CD4-positive, CD25-positive, alpha-beta regulatory T cell (primary cell): Measurements from ENCODE around the gene FAM83E. TPM values are rescaled to one million over a fixed set of nuclear protein-coding genes. Genes with fewer than 3 reads are reported as not detected.
"Not testable (repeated sequence)": the region's sequence is repeated elsewhere in the genome, so short reads cannot be mapped to it uniquely, and the experiment has no call there.

Experiments
- ATAC-seq, 2 donors: fragments of 150-1000 bp; cut with Tn5 transposase; one replicate each; pipeline ENCODE4 v1.10.0; 2021; ENCODE audit warnings: low read depth in 2 of 2, moderate number of reproducible peaks in 2 of 2, moderate library complexity in 1 of 2
- DNase-seq, 3 donors: peaks; one replicate each; pipeline versions ENCODE4 v3.0.0 to v3.0.0-alpha.2; 2012 to 2022; ENCODE audit warnings: mixed read lengths in 1 of 3
- H3K27ac ChIP-seq: one replicate; pipeline ENCODE4 v1.7.0; 2013; ENCODE audit warnings: mild to moderate bottlenecking, low read length; ENCODE audit not compliant: insufficient read depth, poor library complexity, severe bottlenecking
- H3K27me3 ChIP-seq: one replicate; pipeline ENCODE4 v1.7.0; 2013; ENCODE audit warnings: low read length; ENCODE audit not compliant: control insufficient read depth, insufficient read depth
- H3K36me3 ChIP-seq: one replicate; pipeline ENCODE4 v1.7.0; 2013; ENCODE audit warnings: mild to moderate bottlenecking, low read length, moderate library complexity; ENCODE audit not compliant: control insufficient read depth, insufficient read depth
- H3K4me1 ChIP-seq: 2 replicates; pipeline ENCODE4 v1.7.0; 2013; ENCODE audit warnings: mild to moderate bottlenecking, low read length; ENCODE audit not compliant: insufficient read depth, control insufficient read depth, poor library complexity, severe bottlenecking
- H3K4me3 ChIP-seq: one replicate; pipeline ENCODE4 v1.7.0; 2013; ENCODE audit warnings: low read depth, mild to moderate bottlenecking, low read length, moderate library complexity
- H3K9me3 ChIP-seq, 2 experiments: 1 replicate in 1 of 2; 2 replicates in 1 of 2; pipeline ENCODE4 v1.7.0; 2013; ENCODE audit warnings: low read length in 2 of 2, mild to moderate bottlenecking in 1 of 2, moderate library complexity in 1 of 2; ENCODE audit not compliant: control insufficient read depth in 2 of 2
- H3K27ac Mint-ChIP-seq, 3 donors: one replicate each; pipeline ENCODE4 v1.8.0; 2020 to 2022; ENCODE audit warnings: mild to moderate bottlenecking in 3 of 3, mixed read lengths in 3 of 3, moderate library complexity in 2 of 3
- H3K27me3 Mint-ChIP-seq: one replicate; pipeline ENCODE4 v1.8.0; 2022; ENCODE audit warnings: mild to moderate bottlenecking, mixed read lengths
- H3K36me3 Mint-ChIP-seq: one replicate; pipeline ENCODE4 v1.8.0; 2020; ENCODE audit warnings: mixed read lengths
- H3K4me1 Mint-ChIP-seq, 4 donors: one replicate each; pipeline ENCODE4 v1.8.0; 2020 to 2022; ENCODE audit warnings: mixed read lengths in 4 of 4, mild to moderate bottlenecking in 1 of 4
- H3K4me3 Mint-ChIP-seq, 4 donors: one replicate each; pipeline ENCODE4 v1.8.0; 2020 to 2022; ENCODE audit warnings: mild to moderate bottlenecking in 4 of 4, mixed read lengths in 4 of 4, moderate library complexity in 3 of 4
- H3K9me3 Mint-ChIP-seq, 7 donors: one replicate each; pipeline ENCODE4 v1.8.0; 2020 to 2022; ENCODE audit warnings: mixed read lengths in 7 of 7, mild to moderate bottlenecking in 3 of 7, moderate library complexity in 2 of 7
- polyA plus RNA-seq, 4 donors: library from polyadenylated mRNA; unstranded; fragments of 300-500 nt; fragmentation: Illumina TruSeq; gene quantifications; one replicate each; pipeline ENCODE4 v1.2.3, GENCODE V29; 2021
- total RNA-seq: library from RNA; stranded (reverse); gene quantifications from one replicate; pipeline ENCODE4 v1.2.3, GENCODE V29; 2022

The FAM83E gene
- total and polyA plus RNA-seq, 5 donors from 2014 or later: 0.31 to 0.76 TPM; not detected in 3

DNA sequence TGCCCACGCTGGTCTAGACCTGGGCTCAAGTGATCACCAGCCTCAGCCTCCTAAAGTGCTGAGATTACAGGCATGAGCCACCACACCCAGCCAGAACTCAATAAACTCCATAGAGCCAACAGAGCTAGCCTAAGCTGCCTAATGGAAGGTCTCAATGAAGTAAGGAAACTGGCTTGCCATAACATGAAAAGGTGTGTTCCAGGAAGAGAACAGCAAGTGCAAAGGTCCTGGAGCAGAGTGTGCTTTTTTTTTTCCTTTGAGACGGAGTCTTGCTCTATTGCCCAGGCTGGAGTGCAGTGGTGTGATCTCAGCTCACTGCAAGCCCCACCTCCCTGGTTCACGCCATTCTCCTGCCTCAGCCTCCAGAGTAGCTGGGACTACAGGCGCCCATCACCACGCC, 43.0 kb upstream of the FAM83E start:
- not testable (repeated sequence) for H3K4me3 ChIP-seq, H3K4me3 Mint-ChIP-seq, H3K9me3 Mint-ChIP-seq, H3K36me3 Mint-ChIP-seq, H3K27ac ChIP-seq, H3K27me3 ChIP-seq, H3K27ac Mint-ChIP-seq, H3K27me3 Mint-ChIP-seq, DNase-seq, H3K4me1 ChIP-seq, H3K36me3 ChIP-seq, H3K9me3 ChIP-seq, ATAC-seq
- H3K4me1 Mint-ChIP-seq: peaks cover 5 to 17% (median 8%) of the 10 kb centered on the region in 4 donors

DNA sequence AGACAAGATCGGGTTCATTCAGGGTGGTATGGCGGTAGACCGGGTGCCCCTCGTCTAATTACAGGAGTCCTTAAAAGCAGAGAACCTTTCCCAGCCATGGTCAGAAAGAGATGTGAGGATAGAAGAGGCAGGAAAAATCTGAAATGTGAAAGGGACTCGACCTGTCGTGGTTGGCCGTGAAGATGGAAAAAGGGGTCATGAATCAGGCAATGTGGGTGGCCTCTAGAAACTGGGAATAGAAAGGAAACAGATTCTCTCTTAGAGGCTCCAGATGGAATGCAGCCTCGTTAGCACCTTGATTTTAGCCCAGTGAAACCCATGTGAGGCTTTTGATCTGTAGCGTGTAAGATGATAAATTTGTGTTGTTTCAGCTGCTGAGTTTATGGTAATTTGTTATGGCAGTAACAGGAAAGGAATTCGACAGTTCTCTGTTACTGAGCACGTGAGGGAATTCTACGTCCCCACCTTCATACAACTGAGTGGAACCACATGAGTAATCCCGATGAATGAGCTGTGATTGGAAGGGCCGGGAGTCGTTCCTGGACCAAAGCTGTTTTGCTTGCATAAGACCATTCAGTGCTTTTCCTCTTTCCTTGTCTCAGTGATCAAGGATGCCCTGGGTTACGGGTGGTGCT, 42.1 kb upstream of the FAM83E start:
- no peak overlapping the region for H3K4me3 ChIP-seq
- ATAC-seq: no peak
- Mint-ChIP-seq H3K4me3 (no peak overlapping the region), H3K27ac (no peak overlapping the region), H3K36me3 (no peaks in the 10 kb centered on the region), H3K27me3 (peaks cover 5% of the 10 kb centered on the region), H3K9me3 (no peaks in the 10 kb centered on the region), H3K4me1 (peaks cover 5 to 19% (median 10%) of the 10 kb centered on the region in 4 donors)
- H3K27ac ChIP-seq: no peak overlapping the region
- no peaks in the 10 kb centered on the region for H3K36me3 ChIP-seq
- H3K9me3 ChIP-seq: no peaks in the 10 kb centered on the region
- DNase-seq: no peak
- no peaks in the 10 kb centered on the region for H3K27me3 ChIP-seq
- H3K4me1 ChIP-seq: peaks cover 9% of the 10 kb centered on the region

DNA sequence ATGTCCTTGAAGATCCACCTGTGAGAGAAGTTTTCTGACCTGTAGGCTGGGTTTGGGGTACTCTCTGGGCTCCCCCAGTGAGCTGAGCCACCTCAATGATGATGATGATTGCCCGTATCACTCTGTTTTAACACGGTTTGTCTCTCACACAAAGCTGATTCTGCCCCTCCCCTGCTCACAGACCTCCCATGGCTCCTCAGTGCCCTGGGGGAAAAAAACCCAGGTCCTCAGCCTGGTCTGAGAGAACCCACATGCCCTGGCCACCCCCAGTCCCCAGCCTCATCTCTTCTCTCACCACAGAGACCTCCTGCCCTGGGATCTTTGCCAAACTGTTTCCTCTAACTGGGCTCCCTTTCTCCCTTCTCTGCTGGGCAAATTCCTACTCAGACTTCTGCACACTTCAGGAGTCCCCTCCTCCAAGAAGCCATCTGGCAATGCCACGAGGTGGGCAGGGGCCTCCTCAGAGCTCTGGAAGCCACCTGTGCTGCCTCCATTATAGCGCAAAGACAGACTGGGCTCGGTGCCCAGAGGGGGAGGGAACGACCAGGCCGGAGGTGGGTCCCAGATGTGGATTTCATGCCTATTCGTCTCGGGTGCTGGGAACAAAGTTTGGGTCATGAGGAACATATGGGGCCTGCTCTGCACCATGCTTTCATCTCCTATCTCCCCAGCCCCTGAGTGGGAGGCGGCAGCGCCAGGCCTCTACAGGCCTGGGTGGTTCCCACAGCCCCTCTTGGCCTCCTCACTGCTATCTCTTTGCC, 39.6 kb upstream of the FAM83E start:
- H3K4me1 ChIP-seq: peaks cover 2% of the 10 kb centered on the region
- no peak overlapping the region for H3K27ac ChIP-seq
- DNase-seq (no peak), ATAC-seq (no peak)
- H3K4me1 Mint-ChIP-seq: peaks cover 0 to 21% (median 9%) of the 10 kb centered on the region in 4 donors
- peaks cover 5% of the 10 kb centered on the region for H3K27me3 Mint-ChIP-seq
- H3K4me3 ChIP-seq: no peak overlapping the region
- H3K27me3 ChIP-seq: no peaks in the 10 kb centered on the region
- H3K36me3 Mint-ChIP-seq: no peaks in the 10 kb centered on the region
- peak overlapping the region in 1 of 3 donors; percentile 67 for H3K27ac Mint-ChIP-seq
- no peaks in the 10 kb centered on the region for H3K9me3 ChIP-seq
- H3K36me3 ChIP-seq: no peaks in the 10 kb centered on the region
- H3K4me3 Mint-ChIP-seq: peak overlapping the region in 1 of 4 donors; percentile 56
- H3K9me3 Mint-ChIP-seq: peaks cover 0 to 2% (median 0%) of the 10 kb centered on the region in 7 donors

DNA sequence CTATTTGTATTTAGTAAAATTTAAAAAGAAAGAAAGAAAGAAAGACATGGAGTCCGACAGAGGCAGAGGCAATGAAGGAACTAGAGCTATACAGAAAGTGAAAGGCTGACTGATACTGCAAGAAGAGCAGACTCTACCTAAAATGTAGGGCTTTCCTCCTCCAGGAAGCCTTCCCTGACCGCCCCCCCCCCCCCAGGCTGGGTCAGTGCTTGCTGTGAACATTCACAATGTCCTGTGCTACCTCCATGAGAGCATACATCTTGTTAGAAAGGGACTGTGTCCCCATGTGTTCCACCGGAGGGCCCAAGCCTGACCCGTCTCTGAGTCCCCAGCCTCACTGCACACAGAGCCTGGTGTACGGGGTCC, 36.8 kb upstream of the FAM83E start:
- Mint-ChIP-seq H3K27me3 (no peaks in the 10 kb centered on the region), H3K4me3 (no peak overlapping the region), H3K27ac (peak overlapping the region; percentile 20 to 75 (median 63)), H3K4me1 (peaks cover 12 to 46% (median 27%) of the 10 kb centered on the region in 4 donors), H3K9me3 (peaks cover 0 to 2% (median 0%) of the 10 kb centered on the region in 7 donors), H3K36me3 (no peaks in the 10 kb centered on the region)
- H3K9me3 ChIP-seq: no peaks in the 10 kb centered on the region
- peaks cover 17% of the 10 kb centered on the region for H3K4me1 ChIP-seq
- DNase-seq: no peak
- no peaks in the 10 kb centered on the region for H3K27me3 ChIP-seq
- H3K27ac ChIP-seq: no peak overlapping the region
- no peak for ATAC-seq
- H3K4me3 ChIP-seq: no peak overlapping the region
- no peaks in the 10 kb centered on the region for H3K36me3 ChIP-seq

DNA sequence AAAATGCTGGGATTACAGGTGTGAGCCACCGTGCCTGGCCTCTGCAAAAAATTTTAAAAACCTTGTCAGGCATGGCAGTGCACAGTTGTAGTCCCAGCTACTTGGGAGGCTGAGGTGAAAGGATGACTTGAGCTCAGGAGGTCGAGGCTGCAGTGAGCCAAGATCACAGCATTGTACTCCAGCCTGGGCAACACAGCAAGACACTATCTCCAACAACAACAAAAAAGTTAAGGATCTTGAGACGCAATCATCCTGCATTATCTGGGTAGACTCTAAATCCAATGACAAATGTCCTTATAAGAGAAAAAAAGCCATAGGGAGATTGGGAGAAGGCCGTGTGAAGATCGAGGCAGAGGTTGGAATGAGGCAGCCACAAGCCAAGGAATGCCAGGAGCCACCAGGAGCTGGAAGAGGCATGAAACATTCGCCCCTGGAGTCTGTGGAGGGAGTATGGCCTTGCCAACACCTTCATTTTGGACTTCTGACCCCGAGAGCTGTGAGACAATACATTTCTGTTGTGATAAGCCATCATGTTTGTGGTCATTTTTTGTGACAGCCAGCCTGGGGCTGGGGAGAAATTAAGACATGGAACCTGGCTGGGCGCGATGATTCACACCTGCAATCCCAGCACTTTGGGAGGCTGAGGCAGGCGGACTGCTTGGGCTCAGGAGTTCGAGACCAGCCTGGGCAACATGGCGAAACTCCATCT, 36.3 kb upstream of the FAM83E start:
- no peaks in the 10 kb centered on the region for H3K27me3 Mint-ChIP-seq
- no peak overlapping the region for H3K27ac ChIP-seq
- ATAC-seq (no peak), DNase-seq (no peak)
- no peaks in the 10 kb centered on the region for H3K27me3 ChIP-seq
- H3K4me3 ChIP-seq: no peak overlapping the region
- peaks cover 12 to 49% (median 27%) of the 10 kb centered on the region in 4 donors for H3K4me1 Mint-ChIP-seq
- peak overlapping the region in 1 of 4 donors; percentile 1 for H3K4me3 Mint-ChIP-seq
- no peaks in the 10 kb centered on the region for H3K36me3 ChIP-seq
- H3K9me3 Mint-ChIP-seq: peaks cover 0 to 2% (median 0%) of the 10 kb centered on the region in 7 donors
- H3K27ac Mint-ChIP-seq: peak overlapping the region; percentile 63 to 79 (median 75)
- H3K36me3 Mint-ChIP-seq: no peaks in the 10 kb centered on the region
- peaks cover 17% of the 10 kb centered on the region for H3K4me1 ChIP-seq
- no peaks in the 10 kb centered on the region for H3K9me3 ChIP-seq

DNA sequence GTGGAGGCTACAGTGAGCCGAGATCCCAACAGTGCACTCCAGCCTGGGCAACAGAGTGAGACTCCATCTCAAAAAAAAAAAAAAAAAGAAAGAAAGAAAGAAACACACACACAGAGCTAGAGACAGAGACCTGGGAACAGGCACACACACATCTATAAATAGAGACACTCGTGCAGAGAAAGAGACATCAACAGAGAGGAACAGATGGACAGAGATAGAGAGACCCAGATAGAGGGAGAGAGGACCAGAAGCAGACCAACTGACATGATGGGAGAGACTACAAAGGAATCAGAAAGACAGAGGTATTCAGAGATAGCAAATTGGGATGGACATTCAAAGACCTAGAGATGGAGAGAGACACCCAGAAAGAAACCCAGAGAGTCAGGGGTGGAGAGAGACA, 33.3 kb upstream of the FAM83E start:
- peaks cover 12 to 65% (median 32%) of the 10 kb centered on the region in 4 donors for H3K4me1 Mint-ChIP-seq
- H3K27ac Mint-ChIP-seq: peak overlapping the region; percentile 85 to 98 (median 95)
- no peaks in the 10 kb centered on the region for H3K27me3 ChIP-seq
- DNase-seq (no peak), ATAC-seq (no peak)
- H3K4me1 ChIP-seq: peaks cover 37% of the 10 kb centered on the region
- H3K27me3 Mint-ChIP-seq: no peaks in the 10 kb centered on the region
- no peaks in the 10 kb centered on the region for H3K36me3 ChIP-seq
- peak overlapping the region; percentile 24 for H3K27ac ChIP-seq
- H3K9me3 ChIP-seq: no peaks in the 10 kb centered on the region
- H3K36me3 Mint-ChIP-seq: no peaks in the 10 kb centered on the region
- peak overlapping the region; percentile 51 to 79 (median 74) for H3K4me3 Mint-ChIP-seq
- no peak overlapping the region for H3K4me3 ChIP-seq
- peaks cover 0 to 2% (median 0%) of the 10 kb centered on the region in 7 donors for H3K9me3 Mint-ChIP-seq

DNA sequence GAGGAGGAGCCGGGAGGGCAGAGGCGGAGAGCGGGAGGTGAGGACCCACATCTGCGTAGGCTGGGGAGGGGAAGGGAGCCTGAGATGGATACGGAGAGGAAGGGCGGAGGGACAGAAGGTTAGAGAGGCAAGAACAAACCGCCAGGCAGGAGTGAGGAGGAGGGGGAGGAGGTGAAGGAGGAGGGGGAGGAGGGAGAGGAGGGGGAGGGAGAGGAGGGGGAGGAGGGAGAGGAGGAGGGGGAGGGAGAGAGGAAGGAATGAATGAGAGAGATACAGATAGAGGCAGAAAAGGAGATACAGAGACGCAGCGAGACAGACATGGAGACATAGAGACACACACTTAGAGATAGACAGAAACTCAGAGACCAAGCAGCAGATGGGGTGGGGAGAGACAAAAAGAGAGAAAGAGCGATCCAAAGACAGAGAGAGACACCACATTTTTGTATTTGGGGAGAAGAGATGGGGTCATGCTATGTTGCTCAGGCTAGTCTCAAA, 31.9 kb upstream of the FAM83E start:
- H3K27me3 Mint-ChIP-seq: no peaks in the 10 kb centered on the region
- Histone ChIP-seq H3K27ac (peak overlapping the region; percentile 92), H3K36me3 (no peaks in the 10 kb centered on the region), H3K4me3 (no peak overlapping the region), H3K9me3 (no peaks in the 10 kb centered on the region), H3K27me3 (no peaks in the 10 kb centered on the region), H3K4me1 (peaks cover 37% of the 10 kb centered on the region)
- peaks cover 0 to 2% (median 0%) of the 10 kb centered on the region in 7 donors for H3K9me3 Mint-ChIP-seq
- DNase-seq: peak in 1 of 3 donors; percentile 25
- H3K27ac Mint-ChIP-seq: peak overlapping the region; percentile 72 to 98 (median 88)
- H3K4me1 Mint-ChIP-seq: peaks cover 12 to 62% (median 30%) of the 10 kb centered on the region in 4 donors
- peak overlapping the region; percentile 56 to 98 (median 70) for H3K4me3 Mint-ChIP-seq
- no peak for ATAC-seq
- H3K36me3 Mint-ChIP-seq: no peaks in the 10 kb centered on the region
